KG1 (cell line): ENCODE measurements around the gene OR10S1.
"Not testable (repeated sequence)": the region's sequence is repeated elsewhere in the genome, so short reads cannot be mapped to it uniquely, and the experiment has no call there.

Source experiments
- DNase-seq: peaks from one replicate; lab custom pipeline; 2025; lab: John Stamatoyannopoulos, UW

Gene OR10S1, protein sequence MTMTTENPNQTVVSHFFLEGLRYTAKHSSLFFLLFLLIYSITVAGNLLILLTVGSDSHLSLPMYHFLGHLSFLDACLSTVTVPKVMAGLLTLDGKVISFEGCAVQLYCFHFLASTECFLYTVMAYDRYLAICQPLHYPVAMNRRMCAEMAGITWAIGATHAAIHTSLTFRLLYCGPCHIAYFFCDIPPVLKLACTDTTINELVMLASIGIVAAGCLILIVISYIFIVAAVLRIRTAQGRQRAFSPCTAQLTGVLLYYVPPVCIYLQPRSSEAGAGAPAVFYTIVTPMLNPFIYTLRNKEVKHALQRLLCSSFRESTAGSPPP

DNA sequence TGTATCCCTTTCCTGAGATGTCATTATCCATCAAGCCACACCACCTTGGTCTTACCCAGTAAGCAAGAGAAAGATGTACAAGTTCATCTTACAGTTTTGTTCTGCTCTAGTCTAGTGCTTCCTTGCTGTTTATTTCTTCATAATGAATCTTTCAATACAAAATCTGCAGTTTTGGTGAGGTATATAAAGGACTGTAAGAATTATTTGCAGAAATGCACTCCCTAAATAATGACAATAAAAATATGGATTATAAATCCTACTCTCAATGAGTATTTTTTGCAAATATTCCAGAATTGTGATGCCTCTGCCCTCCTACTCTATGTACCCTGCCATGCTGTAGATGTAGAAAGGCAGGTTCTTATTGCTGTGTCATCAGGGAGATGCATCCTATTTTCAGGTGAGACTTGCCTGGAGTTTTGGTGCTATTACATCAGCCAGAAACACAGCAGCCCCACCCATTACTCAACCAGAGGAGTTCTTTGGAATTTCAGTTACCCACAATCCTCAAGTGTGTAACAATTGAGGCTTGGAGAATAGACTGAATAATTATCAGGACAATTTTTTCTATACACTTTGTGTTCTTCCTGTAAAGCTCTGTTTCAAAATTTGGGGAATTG lies at the start of gene OR10S1:
Gene OR10S1, minus strand, starts transcription at position 51 of the 617 bp plus-strand sequence. CDS start 117 bp downstream, outside the sequence.
- DNase-seq = no peak

GRCh38 chr11:124026498-124026897 lies 48.9 kb upstream of the OR10S1 start, which contains the start of gene OR10G8:
TSS of gene OR10G8 (plus strand) at chr11:124026798. CDS start at chr11:124029623, 2,825 bp downstream.
- DNase-seq = no peak

GRCh38 chr11:124015837-124016236 lies 38.3 kb upstream of the OR10S1 start:
- not testable (repeated sequence) for DNase-seq

DNA sequence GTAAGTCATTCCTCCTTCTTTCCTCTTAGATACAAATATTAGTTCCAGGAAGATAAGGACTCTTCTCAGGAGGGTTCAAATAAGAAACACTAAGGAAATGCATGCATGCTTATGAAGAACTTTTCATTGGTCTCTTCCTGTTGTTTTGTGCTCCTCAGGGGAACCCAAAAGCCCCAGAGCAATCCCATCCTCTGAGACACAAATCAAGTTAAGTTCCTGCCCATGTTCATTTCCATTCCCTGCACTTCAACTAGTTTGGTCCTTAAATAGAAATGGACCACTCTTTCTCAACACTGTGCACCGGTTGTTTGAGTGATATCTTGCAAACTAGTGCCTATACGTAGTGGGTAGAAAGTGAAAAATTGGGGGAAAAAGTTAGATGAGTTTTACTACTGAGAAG lies 35.1 kb upstream of the OR10S1 start, which contains the start of gene OR10G4:
Gene OR10G4, plus strand, starts transcription at position 301 of the 400 bp plus-strand sequence. CDS start 2,578 bp downstream, outside the sequence.
- no peak for DNase-seq

DNA sequence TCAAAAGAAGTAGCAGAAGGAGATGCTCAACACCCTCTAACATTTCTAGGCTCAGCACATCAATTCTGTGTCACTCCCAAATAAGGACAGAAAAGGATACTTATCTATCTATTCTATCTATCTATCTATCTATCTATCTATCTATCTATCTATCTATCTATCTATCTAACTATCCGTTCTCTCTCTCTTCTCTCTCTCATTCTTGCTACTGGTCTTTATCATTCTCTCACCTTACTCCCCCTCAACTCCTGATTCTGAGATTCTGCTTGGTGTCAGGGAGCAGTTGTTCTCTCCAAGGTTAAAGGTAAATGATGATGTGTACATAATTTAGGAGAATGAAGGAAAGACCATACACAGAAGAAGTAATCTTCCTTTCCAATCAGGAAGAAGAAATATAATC lies 17.5 kb upstream of the OR10S1 start, which contains the start of gene OR10G6:
Gene OR10G6, minus strand, starts transcription at position 43 of the 400 bp plus-strand sequence. Its CDS starts 0 bp downstream, at position 43.
- DNase-seq = no peak

GRCh38 chr11:123979311-123979710 lies 1.7 kb upstream of the OR10S1 start:
- DNase-seq = no peak

- no peak for DNase-seq
Measured at GRCh38 chr11:123976770-123977560, 616 bp downstream of the OR10S1 start.

- DNase-seq = no peak
Measured at GRCh38 chr11:123973816-123974215, 3.8 kb downstream of the OR10S1 start.

DNA sequence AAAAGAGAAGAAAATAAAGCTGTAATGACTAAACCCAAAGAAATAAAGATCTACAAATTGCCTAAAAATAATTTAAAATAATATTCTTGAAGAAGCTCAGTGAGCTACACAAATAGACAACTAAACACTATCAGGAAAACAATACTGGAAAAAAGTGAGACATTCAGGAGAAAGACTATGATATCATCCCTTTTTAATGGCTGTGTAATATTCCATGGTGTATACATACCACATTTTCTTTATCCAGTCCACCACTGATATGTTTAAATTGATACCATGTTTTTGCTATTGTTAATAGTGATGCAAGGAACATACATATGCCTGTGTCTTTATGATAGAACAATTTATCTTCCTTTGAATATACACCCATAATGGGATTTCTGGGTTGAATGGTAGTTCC lies 20.8 kb downstream of the OR10S1 start:
- DNase-seq = no peak

GRCh38 chr11:123945132-123945531 lies 32.4 kb downstream of the OR10S1 start:
- DNase-seq = no peak

GRCh38 chr11:123943738-123944137 lies 33.8 kb downstream of the OR10S1 start, which contains the start of gene OR6T1:
TSS of gene OR6T1 (minus strand) at chr11:123943838. CDS start at chr11:123943838, 0 bp downstream.
- no peak for DNase-seq

- no peak for DNase-seq
Measured at GRCh38 chr11:123942413-123942812, 35.2 kb downstream of the OR10S1 start.

DNA sequence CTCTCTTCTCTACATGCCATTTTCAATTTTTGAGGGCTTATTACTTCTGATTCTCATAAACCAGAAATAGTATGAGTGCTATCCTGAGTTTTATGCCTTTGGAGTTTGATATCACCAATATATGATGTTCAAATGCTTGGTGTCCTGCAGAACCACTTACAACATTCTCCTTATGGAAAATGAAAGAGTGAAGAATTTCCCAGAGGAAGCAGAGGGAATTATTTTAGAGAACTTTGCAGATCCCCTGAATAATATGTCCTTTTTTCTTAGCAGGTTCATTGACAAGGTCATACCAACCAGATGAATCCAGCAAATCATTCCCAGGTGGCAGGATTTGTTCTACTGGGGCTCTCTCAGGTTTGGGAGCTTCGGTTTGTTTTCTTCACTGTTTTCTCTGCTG lies 38.3 kb downstream of the OR10S1 start, which contains the start of gene OR4D5:
Gene OR4D5, plus strand, starts transcription at position 301 of the 400 bp plus-strand sequence. Its CDS starts 0 bp downstream, at position 301.
- DNase-seq = no peak
